HG03103 (cell line): ENCODE data around the gene CAMK1G.
A peak's percentile ranks its signal among the peaks of the same experiment; 100 is the strongest.

Source experiments
- ATAC-seq: cut with Tn5 transposase; IDR thresholded peaks from one replicate; pipeline ENCODE4 v1.9.1; 2021; ENCODE audit warnings: low read depth; ENCODE audit not compliant: unreplicated experiment

CAMK1G gene

DNA sequence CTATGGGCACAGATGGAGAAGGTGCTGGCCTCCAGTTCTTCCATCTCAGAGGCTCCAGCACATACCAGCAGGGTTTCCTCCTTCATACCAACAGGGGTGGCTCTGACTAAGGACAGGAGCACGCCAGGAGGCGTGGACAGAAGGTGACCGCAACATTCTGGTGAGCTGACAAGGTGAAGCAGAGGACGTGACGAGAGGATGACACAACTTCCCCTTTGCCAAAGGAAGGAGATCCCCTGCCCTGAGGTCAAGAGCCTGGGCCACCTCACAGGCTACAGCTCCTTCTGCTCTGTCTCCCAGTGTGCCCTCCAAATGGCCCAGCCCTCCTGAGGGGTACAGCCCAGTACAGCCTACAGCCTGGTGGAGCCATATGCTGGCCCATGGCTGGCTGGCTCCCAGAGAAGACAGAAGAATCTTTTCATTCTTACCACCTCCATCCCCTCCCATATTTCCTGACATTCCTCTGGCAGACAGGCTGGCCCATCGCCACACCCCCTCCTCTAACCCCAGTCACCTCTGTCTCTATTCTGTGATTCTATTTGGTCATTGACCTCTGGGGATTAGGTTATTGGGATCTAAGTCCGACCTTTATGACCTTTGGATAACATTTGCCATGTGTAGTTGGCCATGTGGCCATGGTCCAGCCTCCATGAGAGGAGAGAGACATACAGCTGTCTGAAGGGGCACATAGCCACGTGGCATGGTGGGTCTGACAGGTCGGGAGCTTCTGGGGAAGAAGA is 73.8 kb downstream of the CAMK1G start:
- no peak for ATAC-seq

DNA sequence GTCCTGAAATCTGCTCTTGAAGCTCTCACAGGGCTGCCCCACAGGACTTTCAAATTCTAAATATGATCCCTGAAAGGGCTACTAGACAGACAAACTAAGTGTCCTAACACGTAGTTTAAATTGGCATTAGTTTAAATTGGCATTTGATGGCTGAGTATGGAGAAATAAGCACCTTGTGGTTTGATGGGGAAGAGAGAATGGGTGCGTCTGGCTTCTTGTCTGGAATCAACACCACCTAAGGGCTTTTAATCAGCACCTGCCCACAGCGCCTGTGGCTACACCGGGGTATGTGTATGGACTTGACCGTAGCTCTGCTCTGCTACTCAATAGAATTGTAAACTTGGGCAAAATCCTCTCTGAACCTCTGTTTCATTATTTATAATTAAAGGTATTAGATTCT is 74.4 kb downstream of the CAMK1G start:
- no peak for ATAC-seq

DNA sequence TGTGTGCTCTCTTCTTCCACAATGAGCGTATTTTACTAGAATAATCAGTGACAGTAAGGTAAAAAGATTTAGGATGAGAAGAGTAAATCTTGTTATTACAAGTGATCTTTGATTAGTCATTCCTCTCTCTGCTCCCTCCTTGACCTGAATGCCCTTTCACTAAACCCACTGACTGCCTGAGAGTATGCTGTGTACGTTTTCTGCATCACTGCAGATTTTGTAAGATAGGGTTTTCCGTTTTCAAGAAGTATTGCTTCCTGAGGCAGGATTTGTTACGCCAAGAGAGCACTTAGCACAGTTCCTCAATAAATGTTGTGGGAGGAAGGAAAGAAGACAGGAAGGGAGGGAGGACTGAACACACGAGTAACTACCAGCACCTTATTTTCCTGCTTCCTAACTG is 76.4 kb downstream of the CAMK1G start:
- peak; percentile 79 for ATAC-seq

DNA sequence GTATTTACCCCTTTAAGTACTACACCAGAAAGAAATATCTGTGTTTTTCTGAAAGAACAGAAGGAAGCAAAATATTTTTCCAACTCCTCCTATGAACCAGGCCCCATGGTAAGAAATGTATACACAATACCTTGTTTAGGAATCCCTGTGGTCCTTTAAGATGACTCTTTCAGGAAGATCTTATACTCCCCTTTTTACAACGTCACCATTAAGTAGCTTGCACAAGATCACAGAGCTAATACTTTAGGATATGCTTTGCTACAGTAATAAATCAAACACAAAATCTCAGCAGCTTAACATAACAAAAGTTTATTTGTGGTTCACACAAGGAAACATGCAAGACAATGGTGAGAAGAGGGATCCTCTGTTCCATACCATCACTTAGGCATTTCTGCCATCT is 77.6 kb downstream of the CAMK1G start:
- ATAC-seq = no peak

DNA sequence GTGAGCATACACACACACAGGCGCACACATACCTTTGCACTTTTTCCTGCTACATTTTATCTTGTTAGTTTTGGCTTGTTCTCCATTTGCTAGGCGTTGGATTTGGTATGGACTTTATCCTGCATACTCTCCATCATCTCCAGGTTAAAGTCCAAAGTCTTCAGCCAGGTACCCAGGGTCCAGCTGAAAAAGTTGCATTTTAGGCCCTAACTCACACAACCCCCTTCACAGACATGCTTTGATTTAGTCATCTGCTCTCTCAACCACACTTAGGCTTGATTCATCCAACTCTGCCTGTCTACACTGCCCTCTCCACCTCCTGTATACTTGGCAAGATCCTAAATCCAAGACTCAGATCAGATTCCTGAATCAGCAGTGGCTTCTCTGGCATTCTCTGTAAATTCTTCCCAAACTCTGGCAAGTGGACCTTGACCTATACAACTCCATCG is 79.4 kb downstream of the CAMK1G start:
- no peak for ATAC-seq
